Neural progenitor cell (in vitro differentiated cells): Measurements from ENCODE around the gene POPDC2. TPM values are rescaled to one million over a fixed set of nuclear protein-coding genes. Genes with fewer than 3 reads are reported as not detected.

Experiments
- DNase-seq: peaks from one replicate; pipeline ENCODE4 v3.0.0-alpha.2; 2016; ENCODE audit warnings: low spot score
- H2AFZ ChIP-seq: fragments of 200-600 bp; sonication (generic); replicated peaks from 2 replicates; pipeline ENCODE4 v1.6.1; 2016; ENCODE audit warnings: antibody characterized with exemption
- H3F3A ChIP-seq: fragments of 200-600 bp; sonication (generic); 2 replicates; pipeline ENCODE4 v1.6.1; 2016; ENCODE audit warnings: antibody characterized with exemption, low read depth
- H3K27ac ChIP-seq: fragments of 200-600 bp; sonication (generic); 2 replicates; pipeline ENCODE4 v1.5.1; 2016; ENCODE audit warnings: mild to moderate bottlenecking
- H3K27me3 ChIP-seq: fragments of 200-600 bp; sonication (generic); 2 replicates; pipeline ENCODE4 v1.6.1; 2016; ENCODE audit warnings: mild to moderate bottlenecking, moderate library complexity
- H3K36me3 ChIP-seq: fragments of 200-600 bp; sonication (generic); 2 replicates; pipeline ENCODE4 v1.5.1; 2016
- H3K4me1 ChIP-seq: fragments of 200-600 bp; sonication (generic); 2 replicates; pipeline ENCODE4 v1.6.1; 2016; ENCODE audit warnings: mixed run types
- H3K4me2 ChIP-seq: fragments of 200-600 bp; sonication (generic); 2 replicates; pipeline ENCODE4 v1.6.1; 2016
- H3K4me3 ChIP-seq: fragments of 200-600 bp; sonication (generic); 2 replicates; pipeline ENCODE4 v1.5.1; 2016
- H3K79me2 ChIP-seq: fragments of 200-600 bp; sonication (generic); 2 replicates; pipeline ENCODE4 v1.6.1; 2016; ENCODE audit warnings: low read depth
- H3K9ac ChIP-seq: fragments of 200-600 bp; sonication (generic); 2 replicates; pipeline ENCODE4 v1.6.1; 2016
- H3K9me3 ChIP-seq: fragments of 200-600 bp; sonication (generic); 2 replicates; pipeline ENCODE4 v1.5.1; 2016; ENCODE audit warnings: low read depth
- H4K20me1 ChIP-seq: fragments of 200-600 bp; sonication (generic); 2 replicates; pipeline ENCODE4 v1.6.1; 2016; ENCODE audit warnings: low read depth
- H3K27ac Mint-ChIP-seq: 3 replicates; pipeline ENCODE4 v1.8.0; 2021; ENCODE audit warnings: mixed read lengths
- H3K27me3 Mint-ChIP-seq: 2 replicates; pipeline ENCODE4 v1.8.0; 2022; ENCODE audit warnings: low read depth, mild to moderate bottlenecking, inconsistent platforms, moderate library complexity, mixed read lengths; ENCODE audit not compliant: insufficient read depth
- H3K36me3 Mint-ChIP-seq: 3 replicates; pipeline ENCODE4 v1.8.0; 2021; ENCODE audit warnings: mixed read lengths
- H3K4me1 Mint-ChIP-seq: 3 replicates; pipeline ENCODE4 v1.8.0; 2021; ENCODE audit warnings: mixed read lengths
- H3K4me3 Mint-ChIP-seq: 3 replicates; pipeline ENCODE4 v1.8.0; 2021; ENCODE audit warnings: mild to moderate bottlenecking, moderate library complexity, mixed read lengths
- H3K9me3 Mint-ChIP-seq: 3 replicates; pipeline ENCODE4 v1.8.0; 2020; ENCODE audit warnings: mixed read lengths
- EZH2 ChIP-seq: fragments of 200-600 bp; sonication (generic); IDR thresholded peaks from 2 replicates; pipeline ENCODE4 v1.6.1; 2017; ENCODE audit warnings: antibody characterized with exemption, mild to moderate bottlenecking, moderate library complexity
- EZH2phosphoT487 ChIP-seq: fragments of 200-600 bp; sonication (generic); IDR thresholded peaks from 2 replicates; pipeline ENCODE4 v1.6.1; 2017; ENCODE audit warnings: antibody characterized with exemption
- total RNA-seq: library from RNA; depleted of rRNA; stranded (reverse); fragments of >200 nt; gene quantifications from 2 replicates; pipeline ENCODE4 v1.2.3, GENCODE V29; 2015; ENCODE audit warnings: low replicate concordance
- TF ChIP-seq, protein P1 (sequence below): fragments of 200-600 bp; sonication (generic); IDR thresholded peaks from 2 replicates; pipeline ENCODE4 v1.5.1; 2017; ENCODE audit warnings: antibody characterized with exemption, mild to moderate bottlenecking

POPDC2 gene
- total RNA-seq, 1 donor from 2014 or later = 0.95 TPM

DNA sequence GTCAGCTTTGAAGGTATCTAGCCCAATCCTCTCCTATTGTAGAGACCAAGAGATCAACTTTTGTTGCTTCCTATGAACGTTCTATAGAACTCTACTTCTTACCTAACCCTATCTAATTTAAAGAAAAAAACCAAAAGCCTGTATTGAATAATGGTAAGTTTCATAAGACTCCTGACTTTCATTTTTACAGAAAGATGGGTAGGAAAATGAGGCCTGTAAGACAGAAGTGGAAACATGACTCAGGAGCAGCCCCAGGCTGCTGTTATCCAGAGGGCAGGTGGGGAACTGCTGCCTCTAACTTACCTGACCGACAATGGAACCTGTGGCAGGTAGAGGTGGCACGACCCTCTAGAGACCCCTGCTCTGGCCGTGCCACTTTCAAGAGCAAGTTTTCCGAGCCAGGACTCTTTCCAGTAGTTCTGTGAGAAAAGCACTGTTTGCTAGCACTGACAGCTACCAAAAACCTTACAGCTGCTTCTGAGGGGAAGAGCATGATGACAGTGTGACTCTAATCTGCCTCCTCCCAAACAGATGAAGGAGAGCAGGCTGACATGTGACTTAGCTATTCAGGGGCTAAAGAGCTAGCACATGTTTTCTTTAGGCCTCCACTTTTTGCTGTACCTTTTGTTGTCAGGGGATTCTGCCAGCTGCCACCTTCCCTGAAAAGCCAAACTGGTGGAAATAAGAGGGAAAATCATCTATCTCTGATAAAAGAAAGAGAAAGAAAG is 17.5 kb downstream of the POPDC2 start:
- H3K27ac Mint-ChIP-seq = no peak overlapping the region
- H2AFZ ChIP-seq = peak overlapping the region; percentile 58
- H3K27ac ChIP-seq = no peak overlapping the region
- no peaks in the 10 kb centered on the region for H3K79me2 ChIP-seq
- H3K9me3 Mint-ChIP-seq = no peaks in the 10 kb centered on the region
- DNase-seq = peak; percentile 31
- H3K36me3 Mint-ChIP-seq = no peaks in the 10 kb centered on the region
- H3K36me3 ChIP-seq = no peaks in the 10 kb centered on the region
- H3F3A ChIP-seq = no peaks in the 10 kb centered on the region
- H3K9me3 ChIP-seq = no peaks in the 10 kb centered on the region
- TF ChIP-seq, protein P1, sequence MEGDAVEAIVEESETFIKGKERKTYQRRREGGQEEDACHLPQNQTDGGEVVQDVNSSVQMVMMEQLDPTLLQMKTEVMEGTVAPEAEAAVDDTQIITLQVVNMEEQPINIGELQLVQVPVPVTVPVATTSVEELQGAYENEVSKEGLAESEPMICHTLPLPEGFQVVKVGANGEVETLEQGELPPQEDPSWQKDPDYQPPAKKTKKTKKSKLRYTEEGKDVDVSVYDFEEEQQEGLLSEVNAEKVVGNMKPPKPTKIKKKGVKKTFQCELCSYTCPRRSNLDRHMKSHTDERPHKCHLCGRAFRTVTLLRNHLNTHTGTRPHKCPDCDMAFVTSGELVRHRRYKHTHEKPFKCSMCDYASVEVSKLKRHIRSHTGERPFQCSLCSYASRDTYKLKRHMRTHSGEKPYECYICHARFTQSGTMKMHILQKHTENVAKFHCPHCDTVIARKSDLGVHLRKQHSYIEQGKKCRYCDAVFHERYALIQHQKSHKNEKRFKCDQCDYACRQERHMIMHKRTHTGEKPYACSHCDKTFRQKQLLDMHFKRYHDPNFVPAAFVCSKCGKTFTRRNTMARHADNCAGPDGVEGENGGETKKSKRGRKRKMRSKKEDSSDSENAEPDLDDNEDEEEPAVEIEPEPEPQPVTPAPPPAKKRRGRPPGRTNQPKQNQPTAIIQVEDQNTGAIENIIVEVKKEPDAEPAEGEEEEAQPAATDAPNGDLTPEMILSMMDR = no peak
- TF ChIP-seq EZH2phosphoT487 = no peak
- TF ChIP-seq EZH2 = no peak
- peaks cover 5% of the 10 kb centered on the region for H3K27me3 Mint-ChIP-seq
- H3K4me2 ChIP-seq = no peak overlapping the region
- H3K9ac ChIP-seq = no peak overlapping the region
- no peak overlapping the region for H3K4me3 ChIP-seq
- no peaks in the 10 kb centered on the region for H3K27me3 ChIP-seq
- H3K4me1 ChIP-seq = peaks cover 28% of the 10 kb centered on the region
- no peak overlapping the region for H3K4me3 Mint-ChIP-seq
- peaks cover 14% of the 10 kb centered on the region for H3K4me1 Mint-ChIP-seq
- no peaks in the 10 kb centered on the region for H4K20me1 ChIP-seq

DNA sequence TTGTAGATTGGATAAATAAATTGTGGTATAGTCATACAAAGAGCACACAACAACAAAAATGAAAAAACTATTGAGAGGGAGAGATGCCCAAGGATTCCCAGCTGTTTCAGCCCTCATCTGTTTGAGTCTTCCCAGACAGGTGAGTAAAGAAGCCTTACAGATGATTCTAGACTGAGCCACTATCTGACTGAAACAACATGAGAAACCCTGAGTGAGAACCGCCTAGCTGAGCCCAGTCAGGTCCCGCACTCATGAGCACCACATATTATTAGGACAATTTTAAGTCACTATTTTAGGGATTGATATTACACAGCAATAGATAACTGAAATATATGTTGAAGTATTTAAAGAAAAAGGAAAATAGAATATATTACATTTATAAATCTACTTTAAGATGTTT is 19.0 kb downstream of the POPDC2 start:
- H2AFZ ChIP-seq = no peak overlapping the region
- H3K4me1 Mint-ChIP-seq = peaks cover 7% of the 10 kb centered on the region
- no peak overlapping the region for H3K9ac ChIP-seq
- H3K27me3 ChIP-seq = no peaks in the 10 kb centered on the region
- H3K27me3 Mint-ChIP-seq = peaks cover 2% of the 10 kb centered on the region
- no peak overlapping the region for H3K27ac ChIP-seq
- no peaks in the 10 kb centered on the region for H3K9me3 Mint-ChIP-seq
- no peak for DNase-seq
- no peaks in the 10 kb centered on the region for H3K79me2 ChIP-seq
- no peak overlapping the region for H3K4me3 Mint-ChIP-seq
- H3K4me2 ChIP-seq = no peak overlapping the region
- H3K9me3 ChIP-seq = no peaks in the 10 kb centered on the region
- no peaks in the 10 kb centered on the region for H3F3A ChIP-seq
- H3K36me3 ChIP-seq = no peaks in the 10 kb centered on the region
- TF ChIP-seq, protein P1 = no peak
- TF ChIP-seq EZH2 (no peak), EZH2phosphoT487 (no peak)
- no peaks in the 10 kb centered on the region for H3K36me3 Mint-ChIP-seq
- H3K27ac Mint-ChIP-seq = no peak overlapping the region
- peaks cover 15% of the 10 kb centered on the region for H3K4me1 ChIP-seq
- H4K20me1 ChIP-seq = no peaks in the 10 kb centered on the region
- H3K4me3 ChIP-seq = no peak overlapping the region

DNA sequence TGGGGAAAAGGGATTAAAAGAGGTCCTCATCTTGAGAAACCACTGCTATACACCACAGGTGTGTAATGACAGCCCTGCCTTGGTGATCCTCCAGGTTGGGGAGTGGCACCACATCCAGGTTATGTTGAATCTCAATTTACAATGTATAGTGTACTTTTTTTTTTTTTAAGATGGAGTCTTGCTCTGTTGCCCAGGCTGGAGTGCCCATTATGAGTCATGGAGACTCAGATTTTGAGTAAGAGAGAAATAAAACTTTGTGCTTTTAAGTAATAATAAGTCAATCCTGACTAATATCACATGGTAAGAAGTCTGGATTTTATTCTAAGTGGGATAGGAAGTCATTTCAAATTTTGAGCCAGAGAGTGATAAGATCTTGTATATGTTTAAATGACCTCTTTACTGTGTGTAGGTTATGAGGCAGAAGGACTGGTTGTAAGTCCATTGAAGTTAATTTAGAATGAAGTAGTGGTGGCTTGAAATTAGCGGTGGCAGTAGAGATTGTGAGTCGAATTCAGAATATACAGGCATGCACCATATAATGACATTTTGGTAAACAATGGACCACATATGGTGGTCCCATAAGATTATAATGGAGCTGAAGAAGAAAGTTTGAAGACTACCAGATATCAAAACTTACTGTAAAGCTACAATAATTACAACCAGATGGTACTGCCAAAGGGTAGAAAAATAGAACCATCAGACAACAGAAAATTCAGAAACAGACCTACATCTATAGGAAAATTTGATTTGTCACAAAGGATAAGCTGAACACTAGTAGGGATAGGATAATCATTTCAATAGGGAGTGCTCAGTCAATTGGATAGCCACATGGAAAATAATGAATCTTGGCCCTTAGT is 20.7 kb downstream of the POPDC2 start:
- H3K4me3 Mint-ChIP-seq = no peak overlapping the region
- no peaks in the 10 kb centered on the region for H3K36me3 ChIP-seq
- peaks cover 7% of the 10 kb centered on the region for H3K4me1 Mint-ChIP-seq

More for the DNA sequence above, 20.7 kb downstream of the POPDC2 start:
- Histone ChIP-seq H3K79me2 (no peaks in the 10 kb centered on the region), H2AFZ (no peak overlapping the region), H3K4me2 (no peak overlapping the region), H3K9me3 (no peaks in the 10 kb centered on the region), H3K4me3 (no peak overlapping the region), H3K4me1 (peaks cover 15% of the 10 kb centered on the region), H3K27me3 (no peaks in the 10 kb centered on the region), H4K20me1 (no peaks in the 10 kb centered on the region), H3F3A (no peaks in the 10 kb centered on the region), H3K27ac (no peak overlapping the region), H3K9ac (no peak overlapping the region)
- DNase-seq = no peak
- Mint-ChIP-seq H3K27ac (no peak overlapping the region), H3K27me3 (peaks cover 2% of the 10 kb centered on the region), H3K36me3 (no peaks in the 10 kb centered on the region), H3K9me3 (no peaks in the 10 kb centered on the region)
- TF ChIP-seq, protein P1 = no peak
- TF ChIP-seq EZH2 (no peak), EZH2phosphoT487 (no peak)
